ENCODE measurements around the gene FN3KRP. TPM values are rescaled to one million over a fixed set of nuclear protein-coding genes. Genes with fewer than 3 reads are reported as not detected.

Gene FN3KRP
- polyA plus RNA-seq, 1 of the 3 experiments (the other 2 are of a cell fraction) = 68.2 TPM

- CTCF ChIA-PET = interaction anchor here (0.9 to 3.4 kb wide), 4 partner anchors 10 to 18 kb away, joined by 4 to 18 read pairs (median 4); no protein-coding TSS in a partner anchor
- Histone ChIP-seq H3K9me2 (no peaks in the 10 kb centered on the region), H3K27me3 (ENCODE audit: insufficient read depth) (no peaks in the 10 kb centered on the region), H3K4me2 (no peak overlapping the region), H3K36me3 (replicated peaks in 1 of 2; ENCODE audit: control insufficient read depth in 1 of 2, insufficient read depth in 2 of 2, low read length in 1 of 2) (no peaks in the 10 kb centered on the region), H3K9ac (no peak overlapping the region), H3K27ac (ENCODE audit: low read depth in 2 of 2, low read length in 1 of 2) (no peak overlapping the region), H3K9me3 (peaks cover 6% of the 10 kb centered on the region), H3K4me1 (ENCODE audit: control insufficient read depth in 1 of 2, insufficient read depth in 2 of 2, low read depth in 1 of 2, low read length in 1 of 2) (no peaks in the 10 kb centered on the region), H2AFZ (ENCODE audit: low read depth) (no peak overlapping the region), H3K79me2 (ENCODE audit: insufficient read depth) (no peaks in the 10 kb centered on the region), H4K20me1 (ENCODE audit: insufficient read depth) (no peaks in the 10 kb centered on the region), H3K4me3 (ENCODE audit: low read depth in 2 of 2, low read length in 1 of 2) (no peak overlapping the region), H3F3A (replicated peaks; ENCODE audit: insufficient read depth) (no peaks in the 10 kb centered on the region)
- POLR2A ChIA-PET = no interaction called here
- no peak for DNase-seq
- TF ChIP-seq SIN3A (IDR thresholded peaks at IDR 0.05; ENCODE audit: borderline replicate concordance, low read depth, low read length) (no peak), NFIC (IDR thresholded peaks at IDR 0.05; ENCODE audit: borderline replicate concordance) (no peak), FOSL2 (IDR thresholded peaks at IDR 0.05; ENCODE audit: borderline replicate concordance, low read depth) (no peak), TAF1 (IDR thresholded peaks at IDR 0.05; ENCODE audit: borderline replicate concordance, low read depth, low read length) (no peak), USF2 (IDR thresholded peaks at IDR 0.05; ENCODE audit: borderline replicate concordance, low read depth, low read length) (no peak), FOXM1 (IDR thresholded peaks at IDR 0.05; ENCODE audit: low read depth) (no peak), CHD2 (IDR thresholded peaks at IDR 0.05; ENCODE audit: low read length, partially characterized antibody) (no peak), USF1 (IDR thresholded peaks at IDR 0.05; ENCODE audit: borderline replicate concordance, low read depth) (no peak), MAX (IDR thresholded peaks at IDR 0.05; ENCODE audit: low read depth) (no peak), YY1 (IDR thresholded peaks at IDR 0.05; ENCODE audit: low read depth) (no peak), EZH2phosphoT487 (IDR thresholded peaks at IDR 0.05; ENCODE audit: borderline replicate concordance, low read depth) (no peak), GATA2 (CRISPR knock-in tag; IDR thresholded peaks at IDR 0.05) (no peak), REST (IDR thresholded peaks at IDR 0.05; ENCODE audit: low read depth, low read length) (no peak), FOXJ3 (CRISPR knock-in tag; IDR thresholded peaks at IDR 0.05) (no peak), TEAD4 (IDR thresholded peaks at IDR 0.05; ENCODE audit: borderline replicate concordance, insufficient read depth) (no peak)
- 92% methylated on average over 20 of the region's 28 CpGs for WGBS (ENCODE audit: low lambda C conversion rate)
Observed at GRCh38 chr17:82679586-82680465, 36.7 kb upstream of the FN3KRP start.

All from SK-N-SH (cell line).